H9 (cell line): ENCODE measurements around the gene LENG1. TPM values are rescaled to one million over a fixed set of nuclear protein-coding genes. Genes with fewer than 3 reads are reported as not detected.

Source experiments
- DNase-seq: peaks from one replicate; pipeline ENCODE4 v3.0.0-alpha.2; 2017
- H2AFZ ChIP-seq: one replicate; pipeline ENCODE4 v1.6.1; 2013; ENCODE audit warnings: mild to moderate bottlenecking, low read length, control low read depth, moderate library complexity
- H2AK5ac ChIP-seq: 2 replicates; pipeline ENCODE4 v1.6.1; 2013; ENCODE audit warnings: low read length, control low read depth, mixed read lengths; ENCODE audit not compliant: insufficient read length
- H2BK120ac ChIP-seq: one replicate; pipeline ENCODE4 v1.6.1; 2013; ENCODE audit warnings: low read depth, mild to moderate bottlenecking, low read length, control low read depth, inconsistent platforms; ENCODE audit not compliant: poor library complexity, severe bottlenecking
- H2BK12ac ChIP-seq: 2 replicates; pipeline ENCODE4 v1.6.1; 2013; ENCODE audit warnings: low read length, control low read depth, mixed read lengths, low read depth; ENCODE audit not compliant: insufficient read length
- H2BK15ac ChIP-seq: 2 replicates; pipeline ENCODE4 v1.6.1; 2013; ENCODE audit warnings: low read depth, low read length, control low read depth
- H2BK20ac ChIP-seq: one replicate; pipeline ENCODE4 v1.6.1; 2013; ENCODE audit warnings: low read depth, mild to moderate bottlenecking, low read length, control low read depth, inconsistent platforms; ENCODE audit not compliant: poor library complexity, severe bottlenecking
- H2BK5ac ChIP-seq: 2 replicates; pipeline ENCODE4 v1.6.1; 2013; ENCODE audit warnings: low read length, control low read depth, mixed read lengths; ENCODE audit not compliant: insufficient read length
- H3K14ac ChIP-seq: 2 replicates; pipeline ENCODE4 v1.6.1; 2013; ENCODE audit warnings: low read length, control low read depth; ENCODE audit not compliant: insufficient read depth
- H3K18ac ChIP-seq: 2 replicates; pipeline ENCODE4 v1.6.1; 2013; ENCODE audit warnings: low read depth, mild to moderate bottlenecking, mixed read lengths, low read length, control low read depth; ENCODE audit not compliant: insufficient read length
- H3K23ac ChIP-seq: 2 replicates; pipeline ENCODE4 v1.6.1; 2013; ENCODE audit warnings: low read length, control low read depth, mixed read lengths, low read depth; ENCODE audit not compliant: insufficient read length
- H3K23me2 ChIP-seq: 2 replicates; pipeline ENCODE4 v1.6.1; 2013; ENCODE audit warnings: low read depth, mild to moderate bottlenecking, mixed read lengths, low read length, control low read depth; ENCODE audit not compliant: insufficient read length, poor library complexity, severe bottlenecking
- H3K27ac ChIP-seq: 2 replicates; pipeline ENCODE4 v1.5.1; 2013; ENCODE audit warnings: low read length, control low read depth, mixed read lengths, low read depth; ENCODE audit not compliant: insufficient read length
- H3K27me3 ChIP-seq: 2 replicates; pipeline ENCODE4 v1.6.1; 2013; ENCODE audit warnings: low read length, control low read depth, inconsistent platforms; ENCODE audit not compliant: insufficient read depth
- H3K4ac ChIP-seq: 2 replicates; pipeline ENCODE4 v1.6.1; 2013; ENCODE audit warnings: low read depth, mild to moderate bottlenecking, control low read depth, inconsistent platforms, low read length, moderate library complexity
- H3K4me1 ChIP-seq: 2 replicates; pipeline ENCODE4 v1.6.1; 2013; ENCODE audit warnings: low read length, control low read depth, inconsistent platforms; ENCODE audit not compliant: insufficient read depth
- H3K4me2 ChIP-seq: 2 replicates; pipeline ENCODE4 v1.6.1; 2013; ENCODE audit warnings: low read length, control low read depth, mixed read lengths; ENCODE audit not compliant: insufficient read length, insufficient read depth
- H3K56ac ChIP-seq: 2 replicates; pipeline ENCODE4 v1.6.1; 2013; ENCODE audit warnings: low read depth, mild to moderate bottlenecking, mixed read lengths, low read length, control low read depth; ENCODE audit not compliant: insufficient read length
- H3K79me1 ChIP-seq: 2 replicates; pipeline ENCODE4 v1.6.1; 2013; ENCODE audit warnings: low read depth, mild to moderate bottlenecking, moderate library complexity, low read length, control low read depth, inconsistent platforms; ENCODE audit not compliant: insufficient read depth, poor library complexity, severe bottlenecking
- H3K79me2 ChIP-seq: 2 replicates; pipeline ENCODE4 v1.6.1; 2013; ENCODE audit warnings: low read length, control low read depth, inconsistent platforms; ENCODE audit not compliant: insufficient read depth
- H3K9ac ChIP-seq: 2 replicates; pipeline ENCODE4 v1.6.1; 2013; ENCODE audit warnings: low read length, control low read depth, mixed read lengths; ENCODE audit not compliant: insufficient read length; ENCODE audit errors: extremely low read depth
- H3K9me3 ChIP-seq: one replicate; pipeline ENCODE4 v1.6.1; 2013; ENCODE audit warnings: low read depth, low read length, inconsistent platforms; ENCODE audit not compliant: control insufficient read depth
- H3T11ph ChIP-seq: one replicate; pipeline ENCODE4 v1.6.1; 2013; ENCODE audit warnings: mild to moderate bottlenecking, low read length, control low read depth, inconsistent platforms
- H4K20me1 ChIP-seq: one replicate; pipeline ENCODE4 v1.6.1; 2013; ENCODE audit not compliant: control insufficient read depth, insufficient read length, insufficient read depth
- H4K5ac ChIP-seq: 2 replicates; pipeline ENCODE4 v1.6.1; 2013; ENCODE audit warnings: low read depth, mild to moderate bottlenecking, mixed read lengths, low read length, control low read depth; ENCODE audit not compliant: insufficient read length
- H4K8ac ChIP-seq: replicated peaks from 2 replicates; pipeline ENCODE4 v1.6.1; 2013; ENCODE audit warnings: low read length, control low read depth, mixed read lengths, low read depth; ENCODE audit not compliant: insufficient read length
- H4K91ac ChIP-seq: 2 replicates; pipeline ENCODE4 v1.6.1; 2013; ENCODE audit warnings: low read depth, mild to moderate bottlenecking, moderate library complexity, mixed read lengths, low read length, control low read depth; ENCODE audit not compliant: insufficient read length
- H3K27ac Mint-ChIP-seq, 3 experiments: 2 replicates in 2 of 3; 3 replicates in 1 of 3; pipeline ENCODE4 v1.8.0; 2020 to 2021; ENCODE audit warnings: mixed read lengths in 3 of 3, mild to moderate bottlenecking in 1 of 3, moderate library complexity in 1 of 3
- H3K27me3 Mint-ChIP-seq: 2 replicates; pipeline ENCODE4 v1.8.0; 2021; ENCODE audit warnings: low read depth, mild to moderate bottlenecking, moderate library complexity, mixed read lengths
- H3K36me3 Mint-ChIP-seq, 3 experiments: 2 replicates in 2 of 3; 3 replicates in 1 of 3; pipeline ENCODE4 v1.8.0; 2020 to 2021; ENCODE audit warnings: low read depth in 3 of 3, mixed read lengths in 3 of 3; ENCODE audit not compliant: insufficient read depth in 1 of 3
- H3K4me1 Mint-ChIP-seq, 2 experiments: 2 replicates each; pipeline ENCODE4 v1.8.0; 2020; ENCODE audit warnings: mixed read lengths in 2 of 2
- H3K4me3 Mint-ChIP-seq, 2 experiments: 2 replicates in 1 of 2; 3 replicates in 1 of 2; pipeline ENCODE4 v1.8.0; 2020 to 2021; ENCODE audit warnings: mild to moderate bottlenecking in 2 of 2, mixed read lengths in 2 of 2, moderate library complexity in 1 of 2
- H3K9me3 Mint-ChIP-seq, 2 experiments: 2 replicates in 1 of 2; 3 replicates in 1 of 2; pipeline ENCODE4 v1.8.0; 2020; ENCODE audit warnings: mild to moderate bottlenecking in 2 of 2, mixed read lengths in 2 of 2, moderate library complexity in 1 of 2
- CTCF ChIP-seq: fragments of 200-600 bp; sonication (generic); conservative IDR thresholded peaks from 3 replicates; pipeline ENCODE4 v1.8.0; 2021; ENCODE audit warnings: antibody characterized with exemption, mild to moderate bottlenecking
- WGBS: extraction: QIAGEN DNeasy Blood & Tissue Kit; methylation state at CpG from one replicate; pipeline ENCODE4 v1.1.7; 2013; ENCODE audit warnings: missing lambda C conversion rate, low lambda C conversion rate, mixed read lengths; ENCODE audit not compliant: insufficient read length; ENCODE audit errors: extremely low coverage; 5-methylcytosine and 5-hydroxymethylcytosine counted together
- total RNA-seq: library from RNA; stranded (reverse); gene quantifications from 2 replicates; pipeline ENCODE4 v1.2.1, GENCODE V29; 2021

LENG1 gene
- total RNA-seq, 1 experiment from 2014 or later, result 7.1 TPM

GRCh38 chr19:54207983-54208783, 48.7 kb upstream of the LENG1 start:
- H3K27ac Mint-ChIP-seq, result peak overlapping the region; percentile 85 to 95 (median 94); a peak in 6 of 7 replicates
- peak overlapping the region; percentile 20 for H3K27ac ChIP-seq
- TF ChIP-seq CTCF, result no peak

More at GRCh38 chr19:54207983-54208783, 48.7 kb upstream of the LENG1 start:
- Mint-ChIP-seq H3K9me3 (no peaks in the 10 kb centered on the region), H3K4me1 (peaks cover 34 to 50% of the 10 kb centered on the region in 2 experiments), H3K4me3 (peak overlapping the region in 1 of 2 experiments; percentile 54; a peak in 2 of 5 replicates), H3K27me3 (peaks cover 3% of the 10 kb centered on the region), H3K36me3 (peaks cover 62 to 73% (median 64%) of the 10 kb centered on the region in 3 experiments)
- Histone ChIP-seq H3K27me3 (no peaks in the 10 kb centered on the region), H2BK12ac (no peak overlapping the region), H3K4ac (no peak overlapping the region), H3K23me2 (no peaks in the 10 kb centered on the region), H3K4me2 (no peak overlapping the region), H3K18ac (no peak overlapping the region), H3K9me3 (no peaks in the 10 kb centered on the region), H4K20me1 (peaks cover 3% of the 10 kb centered on the region), H2AFZ (no peak overlapping the region), H2AK5ac (no peak overlapping the region), H3K4me1 (peaks cover under 1% of the 10 kb centered on the region; the same call in 1 of the 2 replicates), H2BK15ac (no peak overlapping the region), H4K5ac (no peak overlapping the region), H2BK5ac (no peak overlapping the region), H3K56ac (no peak overlapping the region), H3T11ph (no peak overlapping the region), H3K9ac (no peak overlapping the region), H3K79me1 (peaks cover 2% of the 10 kb centered on the region), H4K91ac (no peak overlapping the region), H2BK120ac (no peak overlapping the region), H3K79me2 (peaks cover 14% of the 10 kb centered on the region; the same call in 1 of the 2 replicates), H3K23ac (no peak overlapping the region), H2BK20ac (no peak overlapping the region), H3K14ac (no peak overlapping the region; the same call in 1 of the 2 replicates), H4K8ac (no peak overlapping the region)
- WGBS, result no CpG with 5 or more reads among the region's 18 CpGs
- DNase-seq, result no peak
